GM21381 (cell line): ENCODE results near the gene BICDL1.

ENCODE experiments used
- ATAC-seq: cut with Tn5 transposase; IDR thresholded peaks from one replicate; pipeline ENCODE4 v1.9.1; 2021; ENCODE audit warnings: mild to moderate bottlenecking, moderate library complexity; ENCODE audit not compliant: unreplicated experiment

Gene BICDL1

DNA sequence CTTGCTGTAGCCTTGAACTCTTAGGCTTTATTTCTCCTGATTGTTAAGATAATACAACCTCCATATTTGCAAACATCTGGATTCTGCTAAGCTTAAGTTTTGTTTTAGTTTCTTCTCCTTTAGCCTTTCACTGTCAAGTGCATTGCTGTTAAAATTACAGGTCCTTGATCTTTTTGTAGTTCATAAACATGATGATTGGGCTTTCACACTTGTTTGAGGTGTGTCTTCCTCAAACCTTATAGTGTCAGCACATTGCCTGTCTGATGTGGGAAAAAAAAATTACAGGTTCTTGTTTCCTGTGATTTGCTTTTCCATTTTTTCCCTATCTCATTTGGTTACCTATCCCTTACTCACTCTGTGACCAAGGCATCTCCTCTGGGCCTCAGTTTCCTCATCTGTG lies 59.2 kb downstream of the BICDL1 start:
- no peak for ATAC-seq

DNA sequence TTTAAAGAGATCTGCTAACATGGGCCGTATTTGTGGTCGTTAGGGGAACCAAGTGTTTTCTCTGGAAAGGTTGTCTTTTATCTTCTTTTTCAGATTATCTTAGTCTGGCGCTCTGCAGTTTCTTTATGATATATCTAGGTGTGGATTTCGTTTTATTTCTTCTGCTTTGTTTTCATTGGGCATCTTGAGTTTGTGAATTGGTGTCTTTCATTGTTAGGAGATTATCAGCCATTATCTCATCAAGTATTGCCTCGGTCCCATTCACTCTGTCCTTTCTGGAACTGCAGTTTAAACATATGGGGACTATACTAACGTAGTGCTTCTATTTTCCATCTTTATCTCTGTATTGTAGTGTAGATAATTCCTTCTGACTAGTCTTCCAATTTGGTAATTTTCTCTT lies 60.4 kb downstream of the BICDL1 start:
- no peak for ATAC-seq

DNA sequence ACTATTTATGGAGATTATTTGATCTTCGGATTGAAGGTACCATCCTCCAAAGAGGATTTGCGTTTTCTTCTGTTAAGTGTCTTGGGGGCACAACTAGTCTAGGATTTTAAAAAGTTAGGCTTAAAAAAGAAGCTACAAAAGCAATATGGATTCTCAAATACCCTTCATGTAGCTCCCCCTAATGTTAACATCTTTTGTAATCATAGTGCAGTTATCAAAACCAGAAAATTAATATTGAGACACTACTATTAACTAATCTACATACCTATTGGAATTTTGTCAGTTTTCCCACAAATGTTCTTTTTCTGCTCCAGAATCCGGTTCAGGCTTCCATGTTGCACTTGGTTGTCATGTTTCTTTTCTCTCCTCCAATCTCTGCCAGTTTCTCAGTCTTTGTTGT lies 62.5 kb downstream of the BICDL1 start:
- no peak for ATAC-seq

DNA sequence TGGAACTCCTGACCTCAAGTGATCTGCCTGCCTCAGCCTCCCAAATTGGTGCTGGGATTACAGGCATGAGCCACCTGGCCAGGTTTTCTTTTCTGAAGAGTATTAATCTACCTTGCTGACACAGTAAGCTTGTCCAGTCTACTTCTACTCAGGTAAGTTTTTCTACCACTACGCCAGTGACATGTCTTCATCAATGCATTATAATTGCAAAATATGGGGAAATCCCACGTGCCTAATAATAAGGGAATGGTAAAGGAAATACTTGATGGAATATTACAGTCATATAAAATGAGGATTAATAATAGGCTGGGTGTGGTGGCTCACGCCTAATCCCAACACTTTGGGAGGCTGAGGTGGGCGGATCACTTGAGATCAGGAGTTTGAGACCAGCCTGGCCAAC lies 65.3 kb downstream of the BICDL1 start:
- no peak for ATAC-seq

DNA sequence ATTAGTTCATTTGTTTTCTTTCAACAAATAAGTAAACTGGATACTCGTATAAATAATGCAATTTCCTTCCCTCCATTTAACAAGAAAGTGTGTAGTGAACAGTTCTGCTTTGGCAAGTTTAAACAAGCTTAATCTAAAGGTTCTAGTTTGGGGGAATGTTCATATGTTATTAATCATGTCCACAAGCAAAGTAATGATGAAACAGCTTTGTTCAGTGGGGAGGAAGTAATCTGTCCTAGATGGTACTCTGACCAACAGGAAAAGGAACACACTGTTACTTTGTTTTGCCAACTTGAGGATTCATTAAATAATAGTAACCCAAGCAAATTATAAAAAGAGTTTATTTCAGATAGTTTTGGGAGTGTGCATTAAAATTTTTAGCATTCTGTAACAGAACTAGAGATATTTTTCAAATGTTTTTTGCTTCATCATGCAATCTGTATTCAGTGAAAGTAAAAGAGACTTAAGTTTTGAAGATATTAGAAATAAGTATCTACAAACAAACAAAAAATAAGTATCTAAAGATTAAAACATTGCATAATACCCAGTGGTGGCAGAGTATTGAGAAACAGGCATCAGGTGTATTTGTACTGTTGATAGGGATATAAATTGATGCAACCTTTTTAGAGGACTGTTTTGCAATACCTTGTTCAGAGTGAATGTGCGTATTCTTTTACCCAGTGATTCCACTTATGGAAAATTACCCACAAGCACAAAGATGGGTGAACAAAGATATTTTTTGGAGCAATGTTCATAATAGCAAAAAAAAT lies 66.4 kb downstream of the BICDL1 start:
- ATAC-seq, result no peak

DNA sequence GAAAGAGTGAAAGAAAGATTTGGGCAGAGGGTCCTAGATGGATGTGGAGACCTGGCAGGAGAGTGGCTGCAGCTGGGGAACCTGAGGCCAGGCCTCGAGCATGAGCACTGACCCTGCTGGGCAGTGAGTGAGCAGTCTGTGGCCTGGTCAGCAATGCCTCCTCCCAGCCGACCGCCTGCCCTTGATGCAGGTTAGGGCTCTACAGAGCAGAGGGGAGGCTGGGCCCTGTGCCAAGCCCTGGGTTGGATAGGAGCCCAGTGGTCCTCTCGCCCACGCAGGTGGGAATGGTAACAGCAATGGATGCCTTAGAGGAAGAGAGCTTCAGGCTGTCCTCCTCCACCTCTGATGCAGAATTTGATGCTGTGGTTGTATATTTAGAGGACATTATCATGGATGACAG lies 67.7 kb downstream of the BICDL1 start:
- ATAC-seq, result no peak

DNA sequence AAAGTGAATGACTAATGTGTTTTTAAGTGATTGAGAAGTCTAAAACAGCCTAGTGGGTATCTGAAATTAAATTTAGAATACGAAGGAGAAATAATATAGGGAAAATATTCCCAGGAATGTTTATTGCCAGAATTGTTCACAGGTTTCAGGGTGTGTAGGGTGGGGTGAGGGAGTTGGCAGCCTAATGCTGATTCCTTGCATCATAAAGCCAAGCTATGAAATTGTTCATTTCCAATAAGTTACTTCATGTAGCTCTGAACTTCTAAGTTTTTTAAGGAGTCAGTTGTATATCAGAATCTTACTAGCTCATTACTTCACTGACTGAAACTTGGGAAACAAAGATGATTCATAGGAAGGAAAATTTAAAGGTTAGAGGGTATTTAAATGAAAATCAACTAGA lies 71.2 kb downstream of the BICDL1 start:
- ATAC-seq, result no peak

DNA sequence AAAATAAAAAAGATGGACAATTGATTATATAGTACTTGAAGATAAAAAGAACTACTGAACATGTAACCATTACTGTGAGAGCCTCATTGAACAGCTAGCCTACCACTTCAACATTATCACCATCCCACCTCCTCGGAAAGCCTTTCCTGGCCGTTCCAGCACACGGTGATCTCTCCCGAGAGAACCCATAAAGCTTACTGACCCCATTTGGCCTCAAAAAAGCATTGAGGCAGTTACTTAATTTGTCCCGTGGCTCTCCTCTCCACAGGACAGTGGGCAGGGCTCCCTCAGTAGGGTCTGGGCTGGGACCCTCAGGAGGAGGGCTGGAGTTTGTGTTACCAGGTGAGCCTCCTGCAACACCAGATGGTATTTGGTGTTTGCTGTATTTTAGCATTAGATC lies 71.7 kb downstream of the BICDL1 start:
- ATAC-seq, result no peak

DNA sequence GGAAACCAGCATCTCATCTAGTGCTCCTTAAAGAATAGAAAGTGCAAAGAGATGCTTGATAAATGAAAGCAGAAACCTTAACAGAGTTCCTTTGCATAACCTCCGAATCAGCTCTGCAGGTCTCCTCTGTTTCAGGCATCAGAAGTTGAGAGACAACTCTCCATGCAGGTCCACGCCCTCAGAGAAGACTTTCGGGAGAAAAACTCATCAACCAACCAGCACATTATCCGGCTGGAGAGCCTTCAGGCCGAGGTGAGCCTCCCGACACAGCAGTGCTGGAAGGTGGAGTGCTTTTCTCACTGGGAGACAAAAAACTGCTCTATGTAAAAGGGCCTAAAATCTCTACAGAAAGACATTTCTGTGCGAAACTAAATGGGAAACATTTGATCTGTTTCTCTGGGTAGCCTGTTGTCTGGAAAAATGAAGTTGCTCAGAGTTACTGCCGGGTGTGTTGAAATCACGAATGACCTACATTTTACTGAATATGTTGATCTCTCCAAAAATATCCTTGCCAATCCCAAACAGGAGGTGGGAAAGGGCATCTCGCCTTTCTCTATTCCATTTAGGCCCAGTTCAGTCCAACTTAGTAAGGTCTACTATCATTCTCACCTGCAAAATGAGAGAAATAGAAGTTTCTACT lies 72.7 kb downstream of the BICDL1 start:
- no peak for ATAC-seq

DNA sequence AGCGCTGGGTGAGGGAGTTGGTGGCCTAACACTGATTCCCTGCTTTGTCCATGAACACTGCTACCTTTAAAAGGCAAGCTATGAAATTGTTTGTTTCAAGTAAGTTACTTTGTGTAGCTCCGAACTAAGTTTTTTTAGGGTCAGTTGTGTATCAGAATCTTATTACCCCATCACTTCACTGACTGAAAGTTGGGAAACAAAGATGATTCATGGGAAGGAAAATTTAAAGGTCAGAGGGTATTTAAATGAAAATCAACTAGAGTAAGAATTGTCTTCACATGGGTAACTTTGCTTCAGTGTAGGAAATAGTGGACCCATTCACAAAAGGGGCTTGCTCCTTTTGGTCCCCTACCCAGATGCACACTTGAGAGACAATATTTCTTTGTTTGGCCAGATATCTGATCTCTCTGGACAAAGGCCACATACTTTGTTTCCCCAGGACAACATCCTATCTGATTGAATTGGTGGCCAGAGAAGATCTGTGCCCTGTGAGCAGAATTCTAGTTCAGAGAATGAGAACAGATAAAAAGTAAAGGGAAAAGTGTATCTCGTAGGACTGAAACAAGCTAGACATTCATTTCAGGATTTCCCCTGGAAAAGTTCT lies 74.0 kb downstream of the BICDL1 start:
- no peak for ATAC-seq

DNA sequence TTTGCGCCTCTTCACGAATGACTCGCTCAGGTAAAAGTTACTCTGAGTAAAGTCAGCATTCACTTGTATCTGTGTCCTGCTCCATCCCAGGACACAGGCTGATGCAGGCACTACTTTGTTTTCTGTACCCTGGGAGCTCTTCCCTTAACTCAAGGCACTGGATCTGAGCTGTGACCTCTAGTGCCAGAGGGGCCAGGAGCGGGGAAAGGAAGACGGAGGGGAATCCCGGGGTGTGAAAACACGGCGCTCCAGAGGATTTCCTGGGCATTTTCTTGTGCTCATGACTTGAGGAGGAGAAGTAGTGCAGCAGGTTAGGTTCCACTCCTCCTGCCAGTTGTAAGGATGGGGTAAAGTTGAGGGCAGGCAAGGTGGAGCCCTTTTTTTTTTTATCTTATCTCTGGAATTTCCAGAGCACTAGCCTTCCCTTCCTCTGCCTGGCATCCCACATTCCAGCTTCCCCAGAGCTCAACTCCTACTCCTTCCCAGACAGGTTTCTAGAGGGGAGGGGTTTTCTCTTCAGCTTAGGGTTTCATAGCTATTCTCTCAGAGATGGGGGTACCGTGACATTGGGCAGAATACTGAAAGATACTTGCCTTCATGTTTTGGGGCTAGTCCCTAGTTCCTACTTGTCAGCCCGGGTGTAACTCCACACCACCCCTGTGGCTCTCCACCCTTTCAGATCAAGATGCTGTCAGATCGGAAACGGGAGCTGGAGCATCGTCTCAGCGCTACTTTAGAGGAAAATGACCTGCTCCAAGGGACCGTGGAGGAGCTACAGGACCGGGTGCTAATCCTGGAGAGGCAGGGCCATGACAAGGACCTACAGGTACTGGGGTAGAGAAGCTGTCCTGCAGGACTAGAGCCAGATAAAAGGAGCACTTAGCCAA lies 75.3 kb downstream of the BICDL1 start:
- no peak for ATAC-seq

DNA sequence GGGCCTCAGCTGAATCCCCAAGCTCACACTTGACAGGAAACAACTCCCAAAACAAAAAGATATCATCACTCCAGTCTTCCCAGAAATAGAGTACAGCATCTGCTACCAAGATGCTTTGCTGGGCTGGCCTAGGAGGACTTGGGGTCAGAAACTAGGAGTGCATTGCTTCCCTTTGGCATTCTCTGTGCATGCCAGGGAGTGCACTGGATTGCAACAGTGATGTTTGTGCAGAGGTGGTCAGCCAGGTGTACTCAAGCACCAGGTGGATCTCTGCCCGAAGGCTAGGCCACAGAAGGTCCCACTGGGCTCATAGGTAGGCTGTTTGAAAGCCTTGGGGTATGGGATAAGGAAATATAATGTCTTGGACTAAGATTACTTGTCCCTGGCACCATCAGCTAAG lies 76.4 kb downstream of the BICDL1 start:
- no peak for ATAC-seq

DNA sequence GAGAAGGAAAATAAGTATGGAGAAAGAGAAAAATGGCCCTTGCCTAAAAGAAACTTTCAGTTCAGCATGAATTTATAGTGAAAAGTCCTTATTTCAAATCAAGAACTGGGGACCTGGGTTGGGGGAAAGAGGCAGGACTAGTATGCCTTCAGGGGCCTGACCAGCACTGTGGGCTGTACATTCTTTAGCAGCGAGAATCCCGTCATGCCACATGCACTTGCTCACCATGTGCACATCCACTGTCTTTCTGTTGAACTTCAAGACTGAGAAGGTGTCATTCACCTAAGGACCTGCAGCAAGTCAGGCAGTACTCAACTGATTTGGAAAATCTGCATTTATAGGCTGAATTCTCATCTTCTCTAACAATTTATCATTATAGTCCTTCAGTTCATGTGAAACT lies 77.3 kb downstream of the BICDL1 start:
- ATAC-seq, result no peak

DNA sequence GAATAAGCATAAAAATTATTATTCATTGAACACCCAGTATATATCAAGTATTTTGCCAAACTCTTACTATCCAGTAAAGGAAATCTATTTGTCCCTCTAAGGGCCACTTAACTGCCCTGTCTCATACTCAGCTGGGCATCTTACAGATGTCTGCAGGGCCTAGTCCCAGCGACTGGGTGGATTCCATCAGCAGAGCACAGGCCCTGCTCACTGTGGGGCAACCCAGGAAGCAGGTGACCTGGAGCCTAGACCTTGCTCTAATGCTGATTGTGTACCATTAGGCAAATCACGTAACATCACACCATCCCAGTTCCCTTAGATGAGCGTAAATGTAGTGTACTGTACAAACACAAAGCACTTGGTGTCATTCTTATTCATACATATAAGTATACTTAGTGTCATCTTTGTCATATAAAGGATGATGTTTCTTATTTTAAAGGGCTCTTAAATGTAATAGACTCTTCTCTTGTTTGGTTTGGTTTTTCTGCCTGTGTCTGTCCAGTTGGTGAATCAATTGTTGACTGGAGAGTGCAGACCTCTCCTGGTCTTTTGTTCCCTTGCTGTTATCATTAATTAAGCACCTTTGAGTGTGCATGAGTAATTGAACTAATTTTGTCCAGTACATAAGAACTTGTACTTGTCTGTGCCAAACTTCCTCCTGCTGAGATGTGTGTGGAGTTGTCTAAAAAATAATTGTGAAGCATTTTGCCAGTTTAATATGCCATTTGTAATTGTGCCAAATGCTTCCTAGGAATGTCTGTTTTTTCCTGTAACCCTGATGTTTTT lies 78.2 kb downstream of the BICDL1 start:
- no peak for ATAC-seq

DNA sequence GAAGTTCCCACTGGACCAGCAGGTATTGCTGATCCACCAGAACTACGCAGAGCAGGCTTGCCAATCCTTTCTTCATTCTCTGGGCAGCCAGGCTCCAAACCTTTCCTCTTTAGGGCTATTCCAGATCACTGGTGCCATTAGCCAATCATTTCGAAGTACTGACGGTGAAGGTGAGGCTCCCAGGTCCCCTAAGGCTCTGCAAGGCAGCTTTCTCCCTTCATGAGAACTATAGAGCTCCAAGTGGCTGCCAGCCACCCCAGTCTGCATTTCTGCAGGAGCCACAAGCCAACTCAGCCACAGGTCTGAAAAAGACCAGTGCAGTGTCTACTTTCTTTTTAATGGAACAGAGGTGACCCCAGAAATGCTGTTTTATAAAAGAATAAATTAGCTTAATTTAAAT lies 78.9 kb downstream of the BICDL1 start:
- no peak for ATAC-seq

DNA sequence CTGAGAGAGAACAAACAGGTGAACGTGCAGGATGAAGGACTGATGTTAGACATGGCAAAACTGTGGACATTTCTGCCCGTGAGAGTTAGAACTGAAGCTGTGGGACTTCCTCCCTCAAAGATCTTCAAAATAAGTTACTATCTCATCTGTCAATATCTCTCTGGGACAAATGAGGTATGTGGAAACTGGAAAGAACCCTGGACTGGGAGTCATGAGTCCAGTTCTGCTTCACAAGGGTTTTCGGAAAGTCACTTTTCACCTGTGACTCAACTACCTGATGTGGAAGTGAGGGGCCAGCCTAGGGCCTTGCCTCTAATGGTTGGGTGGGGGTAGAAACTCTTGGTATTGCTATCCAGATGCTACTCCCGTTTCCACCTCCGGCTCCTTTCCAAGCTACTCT lies 80.2 kb downstream of the BICDL1 start:
- ATAC-seq, result no peak

DNA sequence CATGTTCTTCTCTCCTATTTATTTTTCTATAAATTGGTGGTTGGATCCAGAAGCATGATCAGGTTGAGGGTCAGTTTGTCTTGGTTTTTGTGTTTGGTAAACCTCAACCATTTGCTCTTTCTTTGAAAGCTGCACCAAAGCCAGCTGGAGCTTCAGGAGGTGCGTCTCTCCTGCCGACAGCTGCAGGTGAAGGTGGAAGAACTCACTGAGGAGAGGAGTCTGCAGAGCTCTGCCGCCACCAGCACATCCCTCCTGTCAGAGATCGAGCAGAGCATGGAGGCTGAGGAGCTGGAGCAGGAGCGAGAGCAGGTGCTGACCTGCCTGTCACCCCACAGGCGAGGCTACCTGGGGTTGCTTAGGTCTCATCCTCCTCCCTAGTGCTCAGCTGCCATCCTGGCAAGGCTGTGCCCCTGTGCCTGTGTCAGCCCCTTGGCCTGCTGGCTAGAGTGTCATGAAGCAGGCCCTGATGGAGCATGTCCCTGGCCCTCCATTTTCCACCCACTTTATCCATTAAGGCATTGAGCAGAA lies 82.5 kb downstream of the BICDL1 start:
- ATAC-seq, result no peak

DNA sequence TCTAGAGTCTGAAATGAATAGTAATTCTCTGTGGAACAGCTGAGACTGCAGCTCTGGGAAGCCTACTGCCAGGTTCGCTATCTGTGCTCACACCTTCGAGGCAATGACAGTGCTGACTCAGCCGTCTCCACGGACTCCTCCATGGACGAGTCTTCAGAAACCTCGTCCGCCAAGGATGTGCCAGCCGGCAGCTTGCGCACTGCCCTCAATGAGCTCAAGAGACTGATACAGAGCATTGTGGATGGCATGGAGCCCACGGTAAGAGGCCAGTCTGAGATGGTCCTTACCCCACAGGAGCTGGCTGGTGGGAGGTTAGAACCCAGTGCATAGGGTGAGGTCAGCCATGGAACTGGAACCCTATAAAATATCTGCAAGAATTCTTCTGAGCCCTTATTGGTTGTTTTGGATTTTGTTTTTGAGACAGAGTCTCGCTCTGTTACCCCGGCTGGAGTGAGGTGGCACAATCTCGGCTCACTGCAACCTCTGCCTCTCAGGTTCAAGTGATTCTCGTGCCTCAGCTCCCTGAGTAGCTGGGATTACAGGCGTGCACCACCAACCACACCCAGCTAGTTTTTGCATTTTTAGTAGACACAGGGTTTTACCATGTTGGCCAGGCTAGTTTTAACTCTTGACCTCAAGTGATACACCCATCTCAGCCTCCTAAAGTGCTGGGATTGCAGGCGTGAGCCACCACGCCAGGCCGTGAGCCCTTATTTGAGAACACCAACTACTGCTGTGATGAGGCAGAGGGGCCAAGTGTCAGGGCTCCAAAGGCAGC lies 83.6 kb downstream of the BICDL1 start:
- ATAC-seq, result no peak

DNA sequence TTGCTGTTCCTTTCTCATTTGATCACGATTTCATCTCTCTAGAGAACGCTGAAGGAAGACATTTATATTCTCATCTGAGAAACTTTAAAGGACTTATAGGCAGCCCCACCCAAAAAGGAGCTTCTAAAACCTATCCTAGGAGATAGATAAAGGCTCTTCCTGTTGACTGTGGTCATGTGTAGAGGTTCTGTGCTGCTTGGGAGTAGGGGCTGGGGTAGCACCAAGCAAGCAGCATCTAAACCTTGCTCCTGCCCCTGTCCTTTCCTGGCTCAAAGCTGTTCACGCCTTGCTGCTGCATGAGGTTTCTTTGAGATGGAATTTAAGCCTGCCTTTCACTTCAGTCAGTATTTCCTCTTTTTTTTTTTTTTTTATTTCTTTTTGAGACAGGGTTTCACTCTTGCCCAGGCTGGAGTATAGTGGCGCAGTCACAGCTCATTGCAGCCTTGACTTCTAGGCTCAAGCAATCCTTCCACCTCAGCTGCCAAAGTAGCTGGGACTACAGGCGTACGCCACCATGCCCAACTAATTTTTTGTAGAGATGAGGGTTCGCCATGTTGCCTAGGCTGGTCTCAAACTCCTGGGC lies 86.1 kb downstream of the BICDL1 start:
- ATAC-seq, result no peak
